CD4-positive, alpha-beta T cell treated with Interleukin-21 for 1 hour (primary cell): ENCODE results near the gene NPEPL1.
"Not testable (repeated sequence)": the region's sequence is repeated elsewhere in the genome, so short reads cannot be mapped to it uniquely, and the experiment has no call there.

Source experiments
- DNase-seq: peaks from one replicate; pipeline ENCODE4 v3.0.0-alpha.2; 2020

NPEPL1 gene

DNA sequence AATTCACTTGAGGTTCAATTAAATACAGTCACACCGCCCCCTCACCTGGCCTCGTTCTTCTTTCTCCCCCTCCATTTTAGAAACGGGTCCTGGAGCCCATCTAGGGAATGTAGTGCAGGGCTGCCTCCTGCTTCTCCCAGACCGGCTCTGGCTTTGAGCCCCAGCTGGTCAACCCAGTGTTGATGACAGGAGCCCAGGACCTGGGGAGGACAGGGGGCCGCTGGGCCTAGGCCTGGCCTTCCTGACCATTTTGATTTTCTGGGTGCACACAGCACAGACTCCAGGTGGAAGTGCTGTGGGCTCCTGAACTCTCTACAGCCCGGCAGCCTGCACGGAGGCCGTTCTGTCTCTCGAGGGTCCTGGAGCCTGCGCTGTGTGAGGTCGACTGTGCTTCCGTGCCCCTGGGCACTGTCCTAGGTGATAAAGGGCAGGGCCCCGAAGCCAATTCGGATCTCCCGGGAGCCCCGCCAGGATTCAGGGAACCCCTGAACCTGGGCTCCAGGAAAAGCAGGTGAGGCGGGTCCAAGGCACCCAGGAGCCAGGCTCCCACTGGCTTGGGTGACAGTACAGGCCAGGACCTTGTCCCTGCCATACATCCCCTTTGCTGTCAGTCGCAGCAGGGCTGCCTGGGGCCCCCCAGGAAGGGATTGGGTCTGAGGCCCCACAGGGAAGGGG, 23.3 kb downstream of the NPEPL1 start:
- DNase-seq = no peak

DNA sequence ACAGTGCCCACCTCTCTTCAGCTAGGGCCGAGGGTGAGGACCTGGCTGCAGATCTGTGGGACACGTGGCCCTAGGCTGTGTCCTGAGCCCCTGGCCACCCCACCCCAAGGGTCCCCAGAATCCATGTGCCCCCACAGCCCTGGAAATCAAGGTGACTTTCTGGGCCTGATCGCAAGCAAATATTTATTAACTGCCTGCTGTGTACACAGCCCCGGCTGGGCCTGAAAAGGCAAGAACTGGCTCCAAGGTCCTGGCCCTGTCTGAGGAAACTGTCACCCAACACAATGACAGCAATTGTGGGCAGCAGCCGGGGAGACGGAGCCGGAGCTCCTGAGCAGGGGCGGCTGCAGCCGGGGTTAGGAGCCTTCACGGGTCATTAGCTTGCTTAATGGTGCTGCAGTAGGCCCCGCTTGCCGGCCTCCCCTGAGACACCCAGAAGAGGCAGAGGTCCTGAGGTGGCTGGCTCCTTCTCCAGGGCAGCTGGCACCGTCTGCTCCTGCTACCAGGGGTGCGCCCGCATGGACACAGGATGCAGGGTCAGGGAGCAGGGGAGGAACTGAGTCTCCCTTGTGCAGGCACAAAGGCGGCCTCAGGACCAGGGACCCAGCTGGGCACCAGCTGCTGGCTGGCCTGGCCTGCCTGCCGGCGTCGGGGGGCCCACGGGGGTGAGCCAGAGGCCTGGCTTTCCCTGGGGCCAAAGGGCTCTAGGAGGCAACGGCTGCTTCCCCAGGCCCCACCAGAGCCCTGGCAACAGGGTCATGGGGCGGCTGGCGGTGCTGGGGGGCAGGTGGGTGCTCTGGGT, 24.1 kb downstream of the NPEPL1 start:
- DNase-seq = no peak

DNA sequence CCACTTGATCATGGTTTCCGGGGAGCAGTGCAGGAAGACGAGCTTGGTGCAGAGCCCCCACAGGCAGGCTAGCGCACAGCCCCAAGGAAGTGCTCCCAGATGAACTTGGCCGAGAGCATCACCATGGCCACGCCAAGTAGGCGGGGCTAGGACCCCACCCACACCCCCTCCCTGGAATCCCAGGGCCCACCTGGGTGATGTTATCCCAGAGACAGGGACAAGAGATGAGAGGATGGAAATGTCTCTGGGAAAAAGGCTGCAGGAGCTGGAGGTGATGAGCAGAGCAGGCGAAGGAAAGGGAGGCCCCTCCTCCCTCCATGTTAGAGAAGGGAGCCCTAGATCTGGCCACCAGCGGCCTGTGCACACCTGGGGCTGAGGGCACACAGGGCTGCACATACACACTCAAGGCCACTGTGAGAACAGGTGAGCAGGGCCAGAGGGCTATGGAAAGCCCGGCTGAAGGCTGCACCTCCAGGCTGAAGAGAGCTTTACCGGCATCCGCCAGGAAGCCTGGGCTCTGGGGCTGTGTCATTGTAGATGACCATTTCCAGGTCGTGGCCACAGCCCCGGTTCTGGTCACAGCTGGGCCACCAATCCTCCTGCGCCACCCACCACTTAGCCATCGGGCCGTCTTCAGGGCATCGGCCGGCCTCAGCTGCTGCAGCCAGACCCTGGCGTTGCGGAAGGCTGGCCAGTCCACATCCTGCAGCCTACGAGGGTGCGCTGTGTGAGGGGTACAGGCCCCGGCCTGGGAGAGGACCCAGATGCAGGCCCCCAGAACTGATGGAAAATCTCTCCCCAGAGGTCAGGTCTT, 24.9 kb downstream of the NPEPL1 start:
- DNase-seq = no peak

DNA sequence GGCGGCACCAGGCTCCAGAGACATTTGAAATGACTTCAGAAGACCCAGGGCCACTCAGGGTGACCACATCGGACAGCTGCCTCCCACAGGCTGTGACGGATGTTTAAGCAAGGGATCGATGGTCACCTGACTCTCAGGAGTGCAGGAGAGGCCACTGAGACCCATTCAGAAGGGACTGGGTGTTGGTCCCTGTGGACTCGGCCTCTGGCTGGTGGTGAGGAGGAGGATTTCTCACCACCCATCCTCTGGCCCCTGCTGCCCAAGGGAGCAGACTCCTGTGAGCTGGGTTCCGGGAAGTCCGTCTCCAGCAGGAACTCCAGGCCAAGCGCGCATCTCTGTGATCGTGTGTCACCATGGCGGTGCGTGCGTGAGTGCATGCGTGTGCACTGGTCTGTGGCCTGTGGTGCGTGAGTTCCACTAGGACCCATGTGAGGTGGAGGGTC, 25.5 kb downstream of the NPEPL1 start:
- no peak for DNase-seq

DNA sequence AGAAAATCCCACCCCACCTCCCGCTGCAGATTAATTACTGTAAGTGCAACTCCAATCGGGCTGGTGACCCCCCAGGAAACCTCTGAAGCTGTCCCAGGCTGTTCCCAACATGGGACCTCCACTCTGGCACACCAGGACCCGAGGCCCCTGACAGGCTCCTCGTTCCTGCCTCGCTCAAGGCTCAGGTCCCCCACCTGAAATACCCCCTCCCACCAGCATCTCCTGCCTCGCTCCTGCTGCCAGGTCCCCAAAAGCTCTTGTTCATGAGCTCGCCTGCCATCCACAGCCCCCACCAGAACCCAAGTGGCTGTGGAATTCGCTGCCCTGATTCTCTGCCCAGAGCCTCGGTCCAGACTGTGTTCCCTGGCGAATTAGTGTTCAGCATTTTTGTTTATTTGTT, 26.1 kb downstream of the NPEPL1 start:
- no peak for DNase-seq

DNA sequence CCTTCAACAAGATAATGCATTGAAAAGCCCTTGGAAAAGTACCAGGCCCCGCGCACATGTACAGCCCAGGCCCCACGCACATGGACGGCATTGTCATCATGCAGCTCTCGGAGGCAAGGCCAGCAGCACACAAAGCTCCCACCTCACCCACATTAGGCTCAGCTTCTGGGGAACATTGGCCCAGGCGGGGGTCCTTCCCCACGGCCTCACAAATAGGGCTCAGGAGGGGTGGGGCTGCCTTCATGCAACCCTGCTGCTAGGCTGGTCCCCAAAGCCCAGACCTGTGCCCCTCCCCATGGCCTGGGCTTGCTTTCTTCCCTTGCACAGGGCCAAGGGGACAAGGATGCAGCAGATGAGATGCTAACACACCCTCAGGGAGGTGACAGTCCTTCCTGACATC, 26.7 kb downstream of the NPEPL1 start:
- no peak for DNase-seq

DNA sequence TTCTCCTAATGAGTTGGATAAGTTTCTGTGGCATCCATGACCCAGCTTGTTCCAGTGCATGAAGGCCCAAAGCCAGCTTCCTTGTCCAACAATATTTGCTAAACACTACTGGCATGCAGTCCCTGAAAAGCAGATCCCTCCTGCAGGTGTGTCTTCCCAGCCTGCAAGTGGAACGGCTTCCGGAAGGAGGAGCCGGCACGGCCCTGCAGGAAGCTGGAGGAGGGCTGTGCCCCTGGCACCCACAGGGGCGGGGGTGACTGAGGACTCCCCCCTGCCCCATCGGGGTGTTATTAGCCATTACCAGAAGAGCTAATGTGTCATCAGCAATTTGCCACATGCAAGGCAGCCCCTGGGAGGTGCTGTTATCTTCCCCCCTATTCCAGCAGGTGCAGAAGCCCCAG, 27.4 kb downstream of the NPEPL1 start:
- no peak for DNase-seq

DNA sequence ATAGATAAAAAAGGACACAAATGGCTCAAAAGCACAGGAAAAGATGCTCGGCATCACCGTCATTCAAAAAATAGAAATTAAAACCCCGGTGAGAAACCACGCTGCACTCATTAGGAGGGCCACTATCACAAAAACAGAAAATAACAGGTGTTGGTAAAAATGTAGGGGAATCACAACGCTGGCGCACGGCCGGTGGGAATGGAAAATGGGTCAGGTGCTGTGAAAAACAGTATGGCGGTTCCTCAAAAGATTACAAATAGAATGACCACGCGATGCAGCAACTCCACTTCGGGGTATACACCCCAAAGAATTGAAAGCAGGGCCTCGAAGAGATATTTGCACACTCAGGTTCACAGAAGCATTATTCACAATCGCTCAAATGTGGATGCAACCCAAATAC, 28.3 kb downstream of the NPEPL1 start:
- DNase-seq = no peak

DNA sequence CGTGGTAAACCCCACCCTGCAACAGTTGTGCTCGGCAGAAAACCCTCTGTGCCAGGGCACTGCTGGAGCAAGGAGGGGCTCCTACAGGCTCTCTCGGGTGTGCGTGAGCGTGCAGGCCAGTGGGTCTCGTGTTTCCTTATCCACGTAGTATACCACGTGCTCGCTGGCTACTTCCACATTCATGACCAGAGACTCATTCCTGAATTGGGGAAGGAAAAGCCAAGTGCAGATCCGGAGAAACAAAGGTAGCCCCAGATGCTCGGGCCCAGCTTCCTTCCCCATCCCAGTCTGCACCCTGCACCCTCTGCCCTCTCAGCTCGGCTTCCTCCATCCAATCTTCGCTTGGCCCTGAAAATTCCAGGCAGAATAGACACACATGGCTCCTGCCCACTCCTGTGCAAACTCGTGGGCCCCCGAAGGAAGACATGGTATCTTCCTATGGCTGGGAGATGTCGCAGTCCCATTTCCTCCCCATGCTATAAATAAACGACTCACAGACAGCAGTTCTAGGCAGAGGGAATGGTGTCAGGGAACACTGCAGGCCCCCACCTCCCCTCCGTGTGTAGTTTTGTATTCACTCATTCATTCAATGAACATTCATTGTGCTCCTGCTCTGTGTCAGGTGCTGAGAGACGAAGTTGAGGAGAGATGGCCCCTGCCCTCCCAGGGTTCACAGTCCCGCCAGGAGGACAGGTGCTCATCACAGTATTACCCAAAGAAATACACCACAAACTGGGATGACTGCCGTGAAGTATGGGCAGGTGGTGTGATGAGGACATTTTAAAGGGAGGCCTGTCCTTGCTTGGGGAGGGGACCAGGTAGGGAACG, 29.6 kb downstream of the NPEPL1 start:
- DNase-seq = no peak

DNA sequence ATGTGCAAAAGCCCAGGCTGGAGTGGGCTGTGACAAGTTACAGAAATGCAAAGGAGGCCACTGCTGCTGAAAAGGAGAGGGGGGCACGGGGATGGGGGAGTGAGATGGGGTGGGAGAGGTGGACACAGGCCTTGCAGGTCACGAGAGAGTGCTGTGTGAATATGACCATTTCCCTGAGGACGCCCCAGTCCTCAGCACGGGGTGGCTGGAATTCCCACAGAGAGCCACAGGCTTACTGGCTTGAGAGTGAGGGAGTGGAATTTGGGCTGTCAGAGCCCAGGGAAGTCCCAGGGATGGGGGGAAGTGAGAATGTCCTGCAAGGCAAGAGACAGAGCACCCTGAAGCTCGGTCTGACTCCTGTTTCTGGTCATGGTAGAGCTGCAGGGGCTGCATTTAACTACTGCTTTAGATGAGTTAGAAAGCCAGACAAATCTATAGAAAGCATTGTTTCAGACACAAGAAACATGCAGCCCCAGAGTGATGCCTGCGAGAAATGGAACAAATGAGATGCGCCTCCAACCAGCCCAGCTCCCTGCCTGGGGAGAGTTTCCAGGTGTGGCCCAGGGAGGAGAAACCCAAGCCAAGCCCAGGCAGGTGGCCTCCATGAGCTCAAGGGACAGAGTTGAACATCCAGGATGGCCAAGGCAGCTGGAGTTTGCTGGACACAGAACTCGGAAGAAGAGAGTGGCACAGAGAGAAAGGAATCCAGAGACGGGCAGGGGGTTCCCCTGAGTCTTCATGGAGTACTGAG, 30.5 kb downstream of the NPEPL1 start:
- no peak for DNase-seq

DNA sequence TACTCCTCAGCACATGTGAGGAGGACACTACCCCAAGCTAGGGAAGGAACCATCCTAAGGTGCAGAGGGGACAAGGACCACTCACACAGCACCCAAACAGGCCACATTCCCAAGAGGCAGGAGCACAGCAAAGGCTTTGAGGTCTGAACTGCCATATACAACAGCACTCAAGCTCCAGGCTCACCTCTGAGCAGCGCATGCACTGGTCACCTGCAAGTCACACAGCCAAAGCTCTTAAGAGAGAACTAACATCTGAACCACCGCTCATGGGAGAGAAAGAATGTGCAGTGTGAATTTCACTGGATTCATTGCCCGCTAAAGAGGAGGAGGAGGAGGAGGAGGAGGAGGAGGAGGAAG, 31.0 kb downstream of the NPEPL1 start:
- no peak for DNase-seq

DNA sequence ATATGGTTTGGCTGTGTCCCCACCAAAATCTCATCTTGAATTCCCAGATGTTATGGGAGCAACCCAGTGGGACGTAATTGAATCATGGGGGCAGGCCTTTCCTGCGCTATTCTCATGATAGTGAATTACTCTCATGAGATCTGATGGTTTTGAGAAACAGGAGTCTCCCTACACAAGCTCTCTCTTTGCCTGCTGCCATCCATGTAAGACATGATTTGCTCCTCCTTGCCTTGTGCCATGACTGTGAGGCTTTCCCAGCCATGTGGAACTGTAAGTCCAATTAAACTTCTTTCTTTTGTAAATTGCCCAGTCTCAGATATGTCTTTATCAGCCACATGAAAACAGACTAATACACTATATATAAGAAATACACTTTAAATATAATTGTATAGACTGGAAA, 33.6 kb downstream of the NPEPL1 start:
- DNase-seq = not testable (repeated sequence)

DNA sequence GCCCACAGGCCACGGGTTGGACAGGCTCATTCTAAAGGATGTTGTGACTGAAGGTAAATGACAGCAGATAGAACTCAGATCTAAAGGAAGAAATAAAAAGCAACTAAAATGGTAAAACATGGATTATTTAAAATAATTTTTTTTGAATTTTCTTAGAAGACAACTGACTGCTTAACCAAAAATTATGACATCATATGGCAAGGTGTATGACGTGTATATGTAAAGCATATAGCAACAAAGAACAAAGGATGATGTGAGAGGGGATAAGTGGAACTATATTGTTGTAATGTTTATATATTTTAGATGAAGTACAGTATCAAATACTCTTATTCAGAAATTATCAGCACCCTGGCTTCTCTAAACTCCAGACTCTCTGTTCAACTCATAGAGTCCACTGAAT, 38.6 kb downstream of the NPEPL1 start:
- no peak for DNase-seq

DNA sequence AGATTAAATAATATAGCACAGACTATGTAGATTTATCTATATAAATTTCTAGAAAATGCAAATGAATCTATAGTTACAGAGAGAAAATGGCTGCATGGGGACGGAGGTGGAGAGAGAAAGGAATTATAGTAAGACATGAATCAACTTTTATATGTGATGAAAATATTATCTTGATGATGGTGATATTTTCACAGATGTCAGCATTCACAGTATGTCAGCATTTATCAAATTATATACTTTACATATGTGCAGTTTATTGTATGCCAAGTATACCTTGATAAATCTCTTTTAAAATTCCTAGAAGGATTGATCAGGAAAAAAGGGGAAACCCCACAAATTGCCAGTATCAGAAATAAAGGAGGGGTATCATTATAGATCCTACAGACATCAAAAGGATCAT, 44.6 kb downstream of the NPEPL1 start:
- DNase-seq = no peak

DNA sequence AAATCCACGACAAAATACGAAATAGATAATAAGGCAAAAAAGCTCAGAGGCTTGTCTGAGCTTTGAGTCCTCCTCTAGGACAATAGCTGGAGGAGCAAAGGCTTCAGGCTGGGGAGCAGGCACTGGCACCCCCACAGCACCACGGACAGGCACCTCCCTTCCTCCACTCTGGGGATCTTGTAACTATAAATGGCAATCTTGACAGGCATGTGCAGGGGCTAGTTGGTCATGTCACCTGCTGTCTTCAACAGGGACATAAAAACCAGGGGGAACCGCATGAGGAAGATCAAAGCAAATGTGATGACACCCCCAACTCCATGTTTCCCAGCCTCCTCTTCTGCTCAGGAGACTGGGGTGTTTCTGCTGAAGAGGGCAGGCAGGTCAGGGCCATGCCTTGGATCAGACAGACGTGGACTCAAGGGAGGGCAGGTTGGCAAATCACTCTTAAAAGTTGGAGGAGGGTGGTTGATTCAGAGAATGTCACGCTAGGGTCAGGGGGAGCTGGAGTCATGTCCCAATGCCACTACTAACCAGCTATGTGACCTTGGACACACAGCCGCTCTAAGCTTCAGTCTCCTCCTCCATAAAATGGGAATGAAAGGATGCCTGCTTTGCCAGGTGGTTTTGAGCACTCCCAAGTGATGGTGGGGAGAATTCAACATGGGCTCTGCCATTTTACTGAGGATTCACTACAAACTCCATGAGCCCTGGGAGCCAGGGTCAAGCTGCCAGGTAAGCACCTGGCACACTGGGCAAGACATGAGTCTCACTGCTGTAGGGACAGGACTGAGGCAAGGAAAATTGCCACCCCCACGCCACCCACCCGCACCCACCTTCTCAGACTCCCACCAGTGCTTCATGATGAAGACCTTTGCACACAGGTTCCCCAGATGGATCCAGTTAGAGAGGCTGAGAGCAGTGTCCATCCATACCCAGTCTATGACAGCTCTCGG, 48.0 kb downstream of the NPEPL1 start:
- DNase-seq = no peak

DNA sequence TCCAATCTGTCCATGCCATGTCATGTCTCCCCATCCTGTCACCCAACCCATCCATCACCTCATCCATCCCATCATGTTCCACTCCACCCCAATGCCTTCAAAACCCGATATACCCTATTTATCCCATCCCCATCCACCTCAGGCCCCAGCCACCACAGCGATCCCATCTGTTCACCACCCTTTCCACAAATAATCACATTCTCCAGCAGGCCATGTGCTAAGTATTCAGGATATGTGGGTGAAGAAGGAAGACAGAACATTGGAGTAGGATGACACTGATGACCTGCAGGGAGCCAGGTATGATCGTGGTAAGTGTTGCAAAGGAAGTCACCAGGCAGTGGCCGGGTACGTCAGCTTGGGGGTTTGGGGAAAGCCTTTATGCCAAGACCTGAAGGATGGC, 48.8 kb downstream of the NPEPL1 start:
- no peak for DNase-seq

DNA sequence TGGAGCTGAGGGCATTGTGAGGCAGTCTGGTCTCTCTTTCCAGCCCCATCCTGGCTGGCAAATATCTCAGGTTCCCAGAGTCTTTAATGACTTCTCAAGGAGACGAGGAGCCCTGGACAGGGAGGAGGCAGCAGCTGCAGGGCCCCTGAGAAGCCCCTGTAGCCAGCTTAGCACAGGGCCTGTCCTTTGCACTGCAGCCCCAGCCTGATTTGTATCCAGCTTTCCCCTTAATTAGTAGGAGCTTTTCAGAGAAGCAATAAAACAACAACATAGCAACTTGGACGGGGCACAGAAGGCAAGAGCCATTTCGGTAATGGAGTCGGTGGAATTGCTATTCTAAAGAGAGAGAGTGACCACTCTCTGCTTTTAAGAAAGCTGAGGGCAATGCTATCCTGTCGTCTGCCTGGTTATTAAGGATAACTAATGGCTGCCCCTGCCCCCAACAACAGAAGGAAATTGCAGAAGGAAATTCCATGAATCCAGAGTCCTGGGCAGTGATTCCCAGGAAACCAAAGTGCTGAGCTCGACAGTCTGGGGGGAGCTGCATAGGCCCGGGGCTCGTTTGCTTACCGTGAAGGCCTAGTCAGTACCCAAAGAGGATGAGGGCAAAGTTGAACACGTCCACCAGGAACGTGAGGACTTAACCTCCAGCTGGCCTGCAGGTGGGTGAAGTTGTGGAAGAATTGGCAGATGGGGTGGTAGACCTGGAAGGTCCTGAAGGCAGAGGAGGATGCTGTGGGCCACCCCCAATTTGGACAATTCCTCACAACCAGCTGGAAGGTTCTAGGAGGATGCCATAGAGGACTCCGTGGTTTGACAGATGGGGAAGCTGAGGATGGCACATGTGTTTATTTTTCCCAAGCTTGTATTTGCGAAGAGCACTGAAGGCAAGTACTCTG, 50.3 kb downstream of the NPEPL1 start:
- no peak for DNase-seq

DNA sequence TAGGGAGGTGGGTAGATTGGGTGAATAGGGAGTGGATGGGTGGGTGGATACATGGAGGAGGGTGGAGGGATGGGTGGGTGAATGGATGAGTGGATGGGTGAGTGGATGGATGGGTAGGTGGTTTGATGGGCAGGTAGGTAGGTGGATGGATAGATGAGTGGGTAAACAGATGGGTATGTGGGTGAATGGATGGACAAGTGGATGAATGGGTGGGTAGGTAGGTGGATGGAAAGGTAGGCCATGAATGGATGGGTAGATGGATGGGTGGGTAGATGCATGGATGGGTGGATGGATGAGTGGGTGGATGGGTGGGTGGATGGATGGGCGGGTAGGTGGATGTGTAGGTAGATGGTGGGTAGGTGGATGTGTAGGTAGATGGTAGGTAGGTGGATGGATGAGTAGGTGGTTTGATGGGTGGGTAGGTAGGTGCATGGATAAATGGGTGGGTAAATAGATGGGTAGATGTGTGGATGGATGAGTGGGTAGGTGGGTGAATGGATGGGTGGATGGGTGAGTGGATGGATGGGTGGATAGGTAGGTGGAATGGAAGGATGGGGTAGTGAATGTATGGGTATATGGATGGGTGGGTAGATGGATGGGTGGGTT, 51.4 kb downstream of the NPEPL1 start:
- DNase-seq = no peak

DNA sequence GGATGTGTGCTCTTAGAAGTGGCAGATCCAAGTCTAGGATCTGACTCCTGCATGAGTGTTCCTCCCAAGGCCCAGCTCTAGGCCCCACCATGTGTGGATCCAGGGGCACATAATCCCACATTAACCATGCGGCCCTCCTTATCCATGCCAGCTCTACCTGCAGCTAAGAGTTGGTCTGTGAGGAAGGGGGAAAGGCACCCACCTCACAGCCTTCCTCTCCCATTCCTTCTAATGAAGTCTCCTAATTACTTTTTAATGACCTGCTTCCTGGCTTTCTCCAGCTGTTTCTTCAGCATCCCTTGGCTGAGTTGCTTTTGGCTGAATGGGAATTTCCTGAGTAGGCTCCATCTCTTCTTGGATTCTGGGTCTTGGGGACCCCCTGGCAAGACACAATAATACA, 52.2 kb downstream of the NPEPL1 start:
- DNase-seq = no peak
